Esophagus muscularis mucosa (tissue), 4 donors: ENCODE data around the gene GSK3B.

ENCODE experiments used
- CTCF ChIP-seq, 3 experiments: fragments of 200-600 bp in 2 of 3; fragments of 450-650 bp in 1 of 3; sonication (generic) in 2 of 3; IDR thresholded peaks; one replicate each; pipeline ENCODE4 v1.5.1; 2017 to 2019; ENCODE audit warnings: antibody characterized with exemption in 3 of 3, mild to moderate bottlenecking in 2 of 3, moderate library complexity in 1 of 3
- EP300 ChIP-seq: sonication (generic); formaldehyde crosslinking; IDR thresholded peaks from one replicate; pipeline ENCODE4 v1.6.1; 2017; ENCODE audit warnings: antibody characterized with exemption
- POLR2A ChIP-seq: fragments of 450-650 bp; IDR thresholded peaks from one replicate; pipeline ENCODE4 v1.6.1; 2017; ENCODE audit warnings: antibody characterized with exemption, moderate library complexity, mild to moderate bottlenecking, low read depth
- POLR2AphosphoS5 ChIP-seq, 2 donors: sonication (generic); formaldehyde crosslinking; IDR thresholded peaks; one replicate each; pipeline ENCODE4 v1.6.1; 2017; ENCODE audit warnings: antibody characterized with exemption in 2 of 2

- TF ChIP-seq CTCF (IDR thresholded peaks at IDR 0.05) (no peak), POLR2A (no peak), POLR2AphosphoS5 (IDR thresholded peaks at IDR 0.05) (no peak), EP300 (no peak)
These were observed 150.2 kb downstream of the GSK3B start for GRCh38 chr3:119944091-119944490.
